GM10847 (cell line): ENCODE results near the gene MYO6.

Experiments
- POLR2A ChIP-seq: IDR thresholded peaks from 2 replicates; pipeline ENCODE4 v1.6.1; 2011; ENCODE audit not compliant: insufficient read length; ENCODE audit errors: extremely low read depth

MYO6 gene

GRCh38 chr6:75941509-75941908 lies 192.5 kb downstream of the MYO6 start:
- no peak for TF ChIP-seq POLR2A

- TF ChIP-seq POLR2A = no peak
Observed at GRCh38 chr6:75943381-75943780, 194.3 kb downstream of the MYO6 start.

- TF ChIP-seq POLR2A = no peak
Observed at GRCh38 chr6:75946146-75946831, 197.2 kb downstream of the MYO6 start.

GRCh38 chr6:75947935-75948334 lies 198.9 kb downstream of the MYO6 start:
- no peak for TF ChIP-seq POLR2A

GRCh38 chr6:75952128-75952527 lies 203.1 kb downstream of the MYO6 start:
- TF ChIP-seq POLR2A = no peak

- no peak for TF ChIP-seq POLR2A
Observed at GRCh38 chr6:75963569-75963968, 214.5 kb downstream of the MYO6 start.

- no peak for TF ChIP-seq POLR2A
Observed at GRCh38 chr6:75968143-75968542, 219.1 kb downstream of the MYO6 start.
